GM10248 (cell line): ENCODE measurements around the gene VPS39.

Experiments
- CTCF ChIA-PET: fragments of 300-600 bp; sonication (Branson Sonifier 250); formaldehyde crosslinking; extraction: SDS; loops from one replicate; lab custom pipeline; 2021; ENCODE audit warnings: antibody characterized with exemption; lab: Yijun Ruan, JAX
- POLR2A ChIA-PET: fragments of 350-650 bp; sonication (Branson Sonifier 250); formaldehyde crosslinking; extraction: SDS; loops from one replicate; lab custom pipeline; 2020; ENCODE audit warnings: antibody characterized with exemption; lab: Yijun Ruan, JAX
- DNase-seq: peaks from one replicate; pipeline ENCODE4 v3.0.0; 2012; ENCODE audit errors: extremely low spot score
- CTCF ChIP-seq: IDR thresholded peaks from 2 replicates; pipeline ENCODE4 v1.5.1; 2012; ENCODE audit warnings: mild to moderate bottlenecking, low read depth; ENCODE audit errors: extremely low read depth, missing control alignments, control extremely low read depth

Gene VPS39

GRCh38 chr15:42154956-42155355 lies 53.1 kb downstream of the VPS39 start:
- no peak for DNase-seq
- ChIA-PET POLR2A (no interaction called here), CTCF (interaction anchor here (1.6 kb wide), 1 partner anchor 7 kb away, joined by 3 read pairs; no protein-coding TSS in a partner anchor)
- no peak for TF ChIP-seq CTCF

GRCh38 chr15:42154212-42154941 lies 53.7 kb downstream of the VPS39 start:
- DNase-seq, result no peak
- ChIA-PET CTCF (interaction anchor here (1.2 to 1.6 kb wide), 3 partner anchors 8 to 24 kb away, joined by 3 to 4 read pairs (median 3); no protein-coding TSS in a partner anchor), POLR2A (interaction anchor here (0.5 kb wide), 1 partner anchor 467 kb away, joined by 3 read pairs; no protein-coding TSS in a partner anchor)
- TF ChIP-seq CTCF, result no peak

- ChIA-PET POLR2A (interaction anchor here (0.5 kb wide), 1 partner anchor 468 kb away, joined by 3 read pairs; no protein-coding TSS in a partner anchor), CTCF (interaction anchor here (0.9 to 1.6 kb wide), 5 partner anchors 8 to 24 kb away, joined by 3 to 4 read pairs (median 3); no protein-coding TSS in a partner anchor)
- no peak for DNase-seq
- no peak for TF ChIP-seq CTCF
These were observed 54.3 kb downstream of the VPS39 start for GRCh38 chr15:42153874-42154211.

- TF ChIP-seq CTCF, result no peak
- POLR2A ChIA-PET, result no interaction called here
- DNase-seq, result no peak
- CTCF ChIA-PET, result interaction anchor here (0.7 to 1.6 kb wide), 6 partner anchors 9 to 69 kb away, joined by 3 to 4 read pairs (median 3); no protein-coding TSS in a partner anchor
These were observed 55.0 kb downstream of the VPS39 start for GRCh38 chr15:42152921-42153698.

GRCh38 chr15:42152196-42152920 lies 55.7 kb downstream of the VPS39 start:
- no peak for TF ChIP-seq CTCF
- ChIA-PET POLR2A (no interaction called here), CTCF (interaction anchor here (0.7 to 1.2 kb wide), 2 partner anchors 14 to 68 kb away, joined by 3 read pairs; no protein-coding TSS in a partner anchor)
- no peak for DNase-seq

- TF ChIP-seq CTCF, result no peak
- CTCF ChIA-PET, result no interaction called here
- POLR2A ChIA-PET, result no interaction called here
- no peak for DNase-seq
These were observed 56.4 kb downstream of the VPS39 start for GRCh38 chr15:42151736-42152135.
